HL-60/S4 treated with phorbol 12-myristate 13-acetate at 8.2 ng/mL for 4 days and 3 days (cell line): ENCODE measurements around the gene LHX4.

Source experiments
- in situ Hi-C: fragments of 300-500 bp; cut with MboI; formaldehyde crosslinking; loops from 2 replicates; pipeline ENCODE4 v1.15.0; 2022; ENCODE audit warnings: low sequenced_read_pairs

LHX4 gene

GRCh38 chr1:180290265-180291001, 60.4 kb downstream of the LHX4 start:
- in situ Hi-C loops = no loop called here

GRCh38 chr1:180291004-180291403, 60.9 kb downstream of the LHX4 start:
- in situ Hi-C loops = no loop called here

- in situ Hi-C loops = no loop called here
Observed at GRCh38 chr1:180294711-180295110, 64.6 kb downstream of the LHX4 start.

GRCh38 chr1:180295999-180296398, 65.9 kb downstream of the LHX4 start:
- in situ Hi-C loops = no loop called here

GRCh38 chr1:180299479-180300221, 69.6 kb downstream of the LHX4 start:
- in situ Hi-C loops = no loop called here

GRCh38 chr1:180301135-180301742, 71.2 kb downstream of the LHX4 start:
- in situ Hi-C loops = no loop called here

- in situ Hi-C loops = no loop called here
Observed at GRCh38 chr1:180309338-180309737, 79.3 kb downstream of the LHX4 start.

- in situ Hi-C loops = no loop called here
Observed at GRCh38 chr1:180310095-180310494, 80.0 kb downstream of the LHX4 start.

GRCh38 chr1:180311011-180311730, 81.1 kb downstream of the LHX4 start:
- in situ Hi-C loops = no loop called here

- in situ Hi-C loops = no loop called here
Observed at GRCh38 chr1:180312926-180313325, 82.9 kb downstream of the LHX4 start.

- in situ Hi-C loops = no loop called here
Observed at GRCh38 chr1:180327089-180327488, 97.0 kb downstream of the LHX4 start.
